Liver (tissue), 9 donors: ENCODE data around the gene ADRA2C. TPM values are rescaled to one million over a fixed set of nuclear protein-coding genes. Genes with fewer than 3 reads are reported as not detected.

ENCODE experiments used
- DNase-seq: peaks from one replicate; pipeline ENCODE4 v3.0.0-alpha.2; 2017; ENCODE audit warnings: low spot score
- H3K27ac ChIP-seq, 2 donors: one replicate each; pipeline ENCODE4 v1.7.0; 2013; ENCODE audit warnings: inconsistent platforms in 2 of 2, low read length in 2 of 2, control low read depth in 1 of 2, low read depth in 1 of 2, mild to moderate bottlenecking in 1 of 2
- H3K27me3 ChIP-seq, 4 donors: one replicate each; pipeline versions ENCODE4 v1.6.1 to v1.7.0; 2013; ENCODE audit warnings: low read length in 3 of 4, inconsistent platforms in 1 of 4, mild to moderate bottlenecking in 1 of 4, moderate library complexity in 1 of 4; ENCODE audit not compliant: control insufficient read depth in 4 of 4, insufficient read depth in 4 of 4
- H3K36me3 ChIP-seq, 4 donors: one replicate each; pipeline versions ENCODE4 v1.6.1 to v1.7.0; 2013; ENCODE audit warnings: low read length in 3 of 4, mild to moderate bottlenecking in 3 of 4, low read depth in 1 of 4, moderate library complexity in 1 of 4; ENCODE audit not compliant: control insufficient read depth in 4 of 4, insufficient read depth in 3 of 4
- H3K4me1 ChIP-seq, 4 donors: one replicate each; pipeline versions ENCODE4 v1.6.1 to v1.7.0; 2013; ENCODE audit warnings: low read length in 3 of 4, mild to moderate bottlenecking in 3 of 4, moderate library complexity in 1 of 4; ENCODE audit not compliant: control insufficient read depth in 4 of 4, insufficient read depth in 4 of 4
- H3K4me3 ChIP-seq, 3 donors: one replicate each; pipeline versions ENCODE4 v1.6.1 to v1.7.0; 2013; ENCODE audit warnings: low read length in 3 of 3, control low read depth in 1 of 3, low read depth in 1 of 3, mild to moderate bottlenecking in 1 of 3
- H3K9ac ChIP-seq, 2 donors: one replicate each; pipeline ENCODE4 v1.7.0; 2013; ENCODE audit warnings: low read length in 2 of 2, mild to moderate bottlenecking in 2 of 2, moderate library complexity in 2 of 2, control low read depth in 1 of 2, low read depth in 1 of 2
- H3K9me3 ChIP-seq, 4 donors: one replicate each; pipeline versions ENCODE4 v1.6.1 to v1.7.0; 2013; ENCODE audit warnings: low read length in 3 of 4; ENCODE audit not compliant: control insufficient read depth in 4 of 4
- EGR1 ChIP-seq, 2 donors: IDR thresholded peaks; 2 replicates each; pipeline ENCODE4 v1.6.1; 2016 to 2018; ENCODE audit warnings: antibody characterized with exemption in 2 of 2, low read depth in 2 of 2
- FOXA1 ChIP-seq: IDR thresholded peaks from 2 replicates; pipeline ENCODE4 v1.6.1; 2016; ENCODE audit warnings: antibody characterized with exemption
- FOXA2 ChIP-seq: IDR thresholded peaks from 2 replicates; pipeline ENCODE4 v1.6.1; 2016; ENCODE audit warnings: antibody characterized with exemption
- HNF4G ChIP-seq: IDR thresholded peaks from 2 replicates; pipeline ENCODE4 v1.6.1; 2016; ENCODE audit warnings: antibody characterized with exemption
- JUND ChIP-seq, 2 donors: IDR thresholded peaks; 2 replicates each; pipeline ENCODE4 v1.6.1; 2016; ENCODE audit warnings: antibody characterized with exemption in 2 of 2
- NR2F2 ChIP-seq: IDR thresholded peaks from 2 replicates; pipeline ENCODE4 v1.6.1; 2016; ENCODE audit warnings: antibody characterized with exemption
- RAD21 ChIP-seq, 2 donors: IDR thresholded peaks; 2 replicates each; pipeline ENCODE4 v1.6.1; 2016; ENCODE audit warnings: antibody characterized with exemption in 2 of 2, mild to moderate bottlenecking in 2 of 2
- RXRA ChIP-seq, 2 donors: IDR thresholded peaks; 2 replicates each; pipeline ENCODE4 v1.6.1; 2017 to 2018; ENCODE audit warnings: antibody characterized with exemption in 2 of 2, mild to moderate bottlenecking in 1 of 2
- SP1 ChIP-seq: IDR thresholded peaks from 2 replicates; pipeline ENCODE4 v1.6.1; 2018; ENCODE audit warnings: antibody characterized with exemption, mild to moderate bottlenecking
- YY1 ChIP-seq: IDR thresholded peaks from 2 replicates; pipeline ENCODE4 v1.6.1; 2016; ENCODE audit warnings: antibody characterized with exemption, mild to moderate bottlenecking
- WGBS: extraction: QIAGEN DNeasy Blood & Tissue Kit; methylation state at CpG from one replicate; pipeline ENCODE4 v1.1.7; 2013; 5-methylcytosine and 5-hydroxymethylcytosine counted together
- polyA plus RNA-seq, 2 donors: library from polyadenylated mRNA; stranded (reverse) in 1 of 2; unstranded in 1 of 2; fragments of 200-250 nt in 1 of 2; fragments of >200 nt in 1 of 2; fragmentation: Nextera tagmentation in 1 of 2; extraction: Ambion mirVana in 1 of 2; gene quantifications; one replicate each; pipeline versions ENCODE4 v1.2.1 to v1.2.3, GENCODE V29; 2013 to 2015
- total RNA-seq, 2 donors: library from RNA; depleted of rRNA; stranded (reverse); fragments of >200 nt; gene quantifications; one replicate each; pipeline ENCODE4 v1.2.3, GENCODE V29; 2014
- TF ChIP-seq, protein P1 (sequence below): IDR thresholded peaks from 2 replicates; pipeline ENCODE4 v1.6.1; 2016; ENCODE audit warnings: antibody characterized with exemption
- TF ChIP-seq, protein P2 (sequence below): IDR thresholded peaks from 2 replicates; pipeline ENCODE4 v1.6.1; 2016; ENCODE audit warnings: antibody characterized with exemption, mild to moderate bottlenecking
- TF ChIP-seq, protein P3 (sequence below): fragments of 150-350 bp; IDR thresholded peaks from 2 replicates; pipeline ENCODE4 v1.5.1; 2017; ENCODE audit warnings: improper control_type of control experiment, low read depth, low read length; ENCODE audit not compliant: missing input control
- TF ChIP-seq, protein P4 (sequence below): IDR thresholded peaks from 2 replicates; pipeline ENCODE4 v1.6.1; 2016; ENCODE audit warnings: antibody characterized with exemption
- TF ChIP-seq, protein P5 (sequence below): IDR thresholded peaks from 2 replicates; pipeline ENCODE4 v1.6.1; 2016; ENCODE audit warnings: antibody characterized with exemption
- donor health status: healthy.
- donor health status: healthy.
- donor health status: healthy.
- donor health status: healthy.
- donor health status: healthy.

Gene ADRA2C
- total and polyA plus RNA-seq, 4 donors: 0.19 to 1.1 (median 0.28) TPM; not detected in 1

DNA sequence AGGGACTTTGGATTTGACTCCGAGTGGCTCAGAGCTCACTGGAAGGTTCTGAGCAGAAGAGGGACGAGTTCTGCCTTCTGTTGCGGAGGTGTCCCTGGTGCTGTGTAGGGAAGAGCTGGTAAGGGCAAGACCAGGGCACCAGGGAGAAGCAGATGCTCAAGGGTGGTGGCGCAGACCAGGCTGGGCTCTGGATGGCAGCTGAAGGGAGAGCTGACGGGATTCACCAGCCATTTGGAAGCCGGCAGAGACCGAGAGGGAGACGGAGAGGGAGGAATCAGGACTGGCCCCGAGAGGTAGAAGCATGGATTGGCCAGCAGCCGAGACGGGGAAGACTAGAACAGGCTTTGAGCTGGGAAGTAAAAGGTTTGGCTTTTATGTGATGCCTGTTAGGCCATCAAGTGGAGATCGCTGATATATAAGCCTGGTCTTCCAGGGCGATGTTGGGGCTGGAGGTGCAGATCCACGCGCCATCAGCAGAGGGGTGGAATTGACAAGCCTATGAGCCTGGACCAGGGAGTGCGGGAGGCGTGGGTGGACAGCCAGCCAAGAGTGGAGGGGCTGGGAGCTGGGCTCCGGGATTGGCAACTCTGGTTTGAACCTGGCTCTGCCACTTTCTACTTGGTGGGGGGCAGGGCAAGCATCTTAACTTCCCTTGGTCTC is 43.4 kb downstream of the ADRA2C start:
- WGBS: 79% methylated on average over 18 of the region's 18 CpGs
- Histone ChIP-seq H3K27ac (no peak overlapping the region), H3K4me1 (no peaks in the 10 kb centered on the region), H3K9ac (no peak overlapping the region), H3K36me3 (no peaks in the 10 kb centered on the region), H3K4me3 (no peak overlapping the region), H3K27me3 (no peaks in the 10 kb centered on the region), H3K9me3 (no peaks in the 10 kb centered on the region)
- DNase-seq: no peak
- no peak for TF ChIP-seq HNF4G
- TF ChIP-seq, protein P1, sequence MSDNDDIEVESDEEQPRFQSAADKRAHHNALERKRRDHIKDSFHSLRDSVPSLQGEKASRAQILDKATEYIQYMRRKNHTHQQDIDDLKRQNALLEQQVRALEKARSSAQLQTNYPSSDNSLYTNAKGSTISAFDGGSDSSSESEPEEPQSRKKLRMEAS: no peak
- TF ChIP-seq EGR1 (IDR thresholded peaks at IDR 0.05; ENCODE audit: low read depth in 2 of 2): no peak
- TF ChIP-seq FOXA2: no peak
- TF ChIP-seq RXRA (IDR thresholded peaks at IDR 0.05): no peak
- no peak for TF ChIP-seq YY1
- no peak for TF ChIP-seq SP1
- TF ChIP-seq, protein P2, sequence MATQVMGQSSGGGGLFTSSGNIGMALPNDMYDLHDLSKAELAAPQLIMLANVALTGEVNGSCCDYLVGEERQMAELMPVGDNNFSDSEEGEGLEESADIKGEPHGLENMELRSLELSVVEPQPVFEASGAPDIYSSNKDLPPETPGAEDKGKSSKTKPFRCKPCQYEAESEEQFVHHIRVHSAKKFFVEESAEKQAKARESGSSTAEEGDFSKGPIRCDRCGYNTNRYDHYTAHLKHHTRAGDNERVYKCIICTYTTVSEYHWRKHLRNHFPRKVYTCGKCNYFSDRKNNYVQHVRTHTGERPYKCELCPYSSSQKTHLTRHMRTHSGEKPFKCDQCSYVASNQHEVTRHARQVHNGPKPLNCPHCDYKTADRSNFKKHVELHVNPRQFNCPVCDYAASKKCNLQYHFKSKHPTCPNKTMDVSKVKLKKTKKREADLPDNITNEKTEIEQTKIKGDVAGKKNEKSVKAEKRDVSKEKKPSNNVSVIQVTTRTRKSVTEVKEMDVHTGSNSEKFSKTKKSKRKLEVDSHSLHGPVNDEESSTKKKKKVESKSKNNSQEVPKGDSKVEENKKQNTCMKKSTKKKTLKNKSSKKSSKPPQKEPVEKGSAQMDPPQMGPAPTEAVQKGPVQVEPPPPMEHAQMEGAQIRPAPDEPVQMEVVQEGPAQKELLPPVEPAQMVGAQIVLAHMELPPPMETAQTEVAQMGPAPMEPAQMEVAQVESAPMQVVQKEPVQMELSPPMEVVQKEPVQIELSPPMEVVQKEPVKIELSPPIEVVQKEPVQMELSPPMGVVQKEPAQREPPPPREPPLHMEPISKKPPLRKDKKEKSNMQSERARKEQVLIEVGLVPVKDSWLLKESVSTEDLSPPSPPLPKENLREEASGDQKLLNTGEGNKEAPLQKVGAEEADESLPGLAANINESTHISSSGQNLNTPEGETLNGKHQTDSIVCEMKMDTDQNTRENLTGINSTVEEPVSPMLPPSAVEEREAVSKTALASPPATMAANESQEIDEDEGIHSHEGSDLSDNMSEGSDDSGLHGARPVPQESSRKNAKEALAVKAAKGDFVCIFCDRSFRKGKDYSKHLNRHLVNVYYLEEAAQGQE: no peak
- TF ChIP-seq, protein P3, sequence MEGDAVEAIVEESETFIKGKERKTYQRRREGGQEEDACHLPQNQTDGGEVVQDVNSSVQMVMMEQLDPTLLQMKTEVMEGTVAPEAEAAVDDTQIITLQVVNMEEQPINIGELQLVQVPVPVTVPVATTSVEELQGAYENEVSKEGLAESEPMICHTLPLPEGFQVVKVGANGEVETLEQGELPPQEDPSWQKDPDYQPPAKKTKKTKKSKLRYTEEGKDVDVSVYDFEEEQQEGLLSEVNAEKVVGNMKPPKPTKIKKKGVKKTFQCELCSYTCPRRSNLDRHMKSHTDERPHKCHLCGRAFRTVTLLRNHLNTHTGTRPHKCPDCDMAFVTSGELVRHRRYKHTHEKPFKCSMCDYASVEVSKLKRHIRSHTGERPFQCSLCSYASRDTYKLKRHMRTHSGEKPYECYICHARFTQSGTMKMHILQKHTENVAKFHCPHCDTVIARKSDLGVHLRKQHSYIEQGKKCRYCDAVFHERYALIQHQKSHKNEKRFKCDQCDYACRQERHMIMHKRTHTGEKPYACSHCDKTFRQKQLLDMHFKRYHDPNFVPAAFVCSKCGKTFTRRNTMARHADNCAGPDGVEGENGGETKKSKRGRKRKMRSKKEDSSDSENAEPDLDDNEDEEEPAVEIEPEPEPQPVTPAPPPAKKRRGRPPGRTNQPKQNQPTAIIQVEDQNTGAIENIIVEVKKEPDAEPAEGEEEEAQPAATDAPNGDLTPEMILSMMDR: no peak
- TF ChIP-seq, protein P4, sequence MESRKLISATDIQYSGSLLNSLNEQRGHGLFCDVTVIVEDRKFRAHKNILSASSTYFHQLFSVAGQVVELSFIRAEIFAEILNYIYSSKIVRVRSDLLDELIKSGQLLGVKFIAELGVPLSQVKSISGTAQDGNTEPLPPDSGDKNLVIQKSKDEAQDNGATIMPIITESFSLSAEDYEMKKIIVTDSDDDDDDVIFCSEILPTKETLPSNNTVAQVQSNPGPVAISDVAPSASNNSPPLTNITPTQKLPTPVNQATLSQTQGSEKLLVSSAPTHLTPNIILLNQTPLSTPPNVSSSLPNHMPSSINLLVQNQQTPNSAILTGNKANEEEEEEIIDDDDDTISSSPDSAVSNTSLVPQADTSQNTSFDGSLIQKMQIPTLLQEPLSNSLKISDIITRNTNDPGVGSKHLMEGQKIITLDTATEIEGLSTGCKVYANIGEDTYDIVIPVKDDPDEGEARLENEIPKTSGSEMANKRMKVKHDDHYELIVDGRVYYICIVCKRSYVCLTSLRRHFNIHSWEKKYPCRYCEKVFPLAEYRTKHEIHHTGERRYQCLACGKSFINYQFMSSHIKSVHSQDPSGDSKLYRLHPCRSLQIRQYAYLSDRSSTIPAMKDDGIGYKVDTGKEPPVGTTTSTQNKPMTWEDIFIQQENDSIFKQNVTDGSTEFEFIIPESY: no peak
- TF ChIP-seq FOXA1: no peak

DNA sequence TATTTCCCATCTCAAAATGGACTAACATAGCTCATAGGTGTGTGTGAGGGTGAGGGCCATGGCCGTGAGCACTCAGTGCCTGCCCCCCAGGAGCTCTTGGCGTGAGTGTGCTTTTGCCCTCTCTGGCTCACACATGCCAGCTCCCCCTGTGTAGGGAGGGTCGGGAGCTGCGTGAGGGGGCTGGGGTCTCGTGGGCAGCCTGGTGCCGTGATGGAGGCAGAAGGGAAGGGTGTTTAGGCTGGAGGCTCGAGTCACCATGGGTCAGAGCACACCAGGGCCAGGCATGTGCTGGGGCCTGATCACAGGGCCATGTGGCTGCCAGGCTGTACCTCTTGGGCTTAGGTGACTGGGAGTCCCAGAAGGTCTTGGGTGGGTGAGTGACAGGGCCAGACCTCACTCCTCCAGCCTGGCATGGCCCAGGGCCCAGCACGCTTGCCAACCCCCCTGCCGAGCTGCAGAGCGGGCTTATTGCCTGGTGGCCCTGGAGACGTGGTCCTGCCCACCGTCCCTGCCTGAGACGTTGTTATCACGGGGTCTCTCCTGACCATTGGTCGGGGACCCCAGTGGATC is 44.0 kb downstream of the ADRA2C start:
- H3K9me3 ChIP-seq: no peaks in the 10 kb centered on the region
- no peak overlapping the region for H3K27ac ChIP-seq
- no peaks in the 10 kb centered on the region for H3K27me3 ChIP-seq
- H3K4me1 ChIP-seq: no peaks in the 10 kb centered on the region
- no peak overlapping the region for H3K9ac ChIP-seq
- TF ChIP-seq SP1: no peak
- TF ChIP-seq, protein P3: no peak
- TF ChIP-seq FOXA1: no peak
- TF ChIP-seq, protein P5, sequence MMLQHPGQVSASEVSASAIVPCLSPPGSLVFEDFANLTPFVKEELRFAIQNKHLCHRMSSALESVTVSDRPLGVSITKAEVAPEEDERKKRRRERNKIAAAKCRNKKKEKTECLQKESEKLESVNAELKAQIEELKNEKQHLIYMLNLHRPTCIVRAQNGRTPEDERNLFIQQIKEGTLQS: no peak
- no peak for TF ChIP-seq RAD21 (IDR thresholded peaks at IDR 0.05)
- TF ChIP-seq NR2F2: no peak
- no peak for TF ChIP-seq JUND (IDR thresholded peaks at IDR 0.05)
- no peak for TF ChIP-seq HNF4G
- no peaks in the 10 kb centered on the region for H3K36me3 ChIP-seq
- no peak for DNase-seq
- WGBS: 76% methylated on average over 15 of the region's 15 CpGs
- H3K4me3 ChIP-seq: no peak overlapping the region
